Measurements from ENCODE around the gene DNAI7. TPM values are rescaled to one million over a fixed set of nuclear protein-coding genes. Genes with fewer than 3 reads are reported as not detected.

Gene DNAI7
- polyA plus RNA-seq, 2 of the 4 experiments (the other 2 are of a cell fraction), result 0.36 to 0.43 TPM

GRCh38 chr12:25187781-25188180 is 7.2 kb downstream of the DNAI7 start:
- ATAC-seq, result no peak
- CTCF ChIA-PET, result no interaction called here
- whole genome bisulfite sequencing (ENCODE audit: missing lambda C conversion rate), result 60% methylated on average over 2 of the region's 2 CpGs
- POLR2A ChIA-PET, result no interaction called here
- no peak for FAIRE-seq
- H3K4me2 ChIP-seq, result no peak overlapping the region
- H3K4me1 ChIP-seq, result 0 out of 3 replicates have a peak, but pooled peaks cover 6% of the 10 kb centered on the region
- H3K9me3 ChIP-seq, result no peaks in the 10 kb centered on the region
- no peak overlapping the region for H3K27ac ChIP-seq
- TF ChIP-seq CHD2 (IDR thresholded peaks at IDR 0.05; ENCODE audit: low read length, partially characterized antibody) (no peak), RCOR1 (IDR thresholded peaks at IDR 0.05; ENCODE audit: low read depth, low read length) (no peak), HES2 (IDR thresholded peaks at IDR 0.05) (no peak), EHF (CRISPR knock-in tag; IDR thresholded peaks at IDR 0.05) (no peak)
- no peak overlapping the region for H3K4me3 ChIP-seq
- no peak for DNase-seq (ENCODE audit: low read depth in 1 of 2, low spot score in 1 of 2)

- DNase-seq (ENCODE audit: low read depth in 1 of 2, low spot score in 1 of 2) (no peak), ATAC-seq (no peak), FAIRE-seq (no peak)
- H3K27ac ChIP-seq, result no peak overlapping the region
- POLR2A ChIA-PET, result interaction anchor here (0.6 kb wide), 1 partner anchor 182 kb away, joined by 3 read pairs; no protein-coding TSS in a partner anchor
- 76% methylated on average over 3 of the region's 3 CpGs for WGBS (ENCODE audit: missing lambda C conversion rate)
- no peaks in the 10 kb centered on the region for H3K9me3 ChIP-seq
- H3K4me3 ChIP-seq, result no peak overlapping the region
- H3K4me1 ChIP-seq, result 0 out of 3 replicates have a peak, but pooled peaks cover 6% of the 10 kb centered on the region
- CTCF ChIA-PET, result interaction anchor here (0.6 kb wide), 1 partner anchor 8 kb away, joined by 3 read pairs; the partner anchor contains the start of genes DNAI7 and ETFRF1
- no peak overlapping the region for H3K4me2 ChIP-seq
- TF ChIP-seq EHF (CRISPR knock-in tag; IDR thresholded peaks at IDR 0.05) (no peak), ATOH8 (CRISPR knock-in tag; IDR thresholded peaks at IDR 0.05; ENCODE audit: low read depth) (no peak), RCOR1 (IDR thresholded peaks at IDR 0.05; ENCODE audit: low read depth, low read length) (no peak), FOSL2 (IDR thresholded peaks at IDR 0.05) (no peak), FOSL2 (CRISPR knock-in tag; IDR thresholded peaks at IDR 0.05) (no peak), TP53 (CRISPR knock-in tag; IDR thresholded peaks at IDR 0.05) (no peak), POLR2AphosphoS2 (conservative IDR thresholded peaks at IDR 0.05; ENCODE audit: low read length) (no peak), CTCF (IDR thresholded peaks at IDR 0.05) (no peak), NPAS2 (CRISPR knock-in tag; IDR thresholded peaks at IDR 0.05; ENCODE audit: borderline replicate concordance) (no peak)
Measured at GRCh38 chr12:25186788-25187402, 8.1 kb downstream of the DNAI7 start.

GRCh38 chr12:25186038-25186787 is 8.7 kb downstream of the DNAI7 start:
- DNase-seq (ENCODE audit: low read depth in 1 of 2, low spot score in 1 of 2) (no peak), FAIRE-seq (no peak), ATAC-seq (no peak)
- Histone ChIP-seq H3K4me3 (no peak overlapping the region), H3K27ac (no peak overlapping the region), H3K4me1 (0 out of 3 replicates have a peak, but pooled peaks cover 6% of the 10 kb centered on the region), H3K9me3 (no peaks in the 10 kb centered on the region), H3K4me2 (no peak overlapping the region)
- 81% methylated on average over 4 of the region's 4 CpGs for WGBS (ENCODE audit: missing lambda C conversion rate)
- TF ChIP-seq NPAS2 (CRISPR knock-in tag; IDR thresholded peaks at IDR 0.05; ENCODE audit: borderline replicate concordance), result no peak
- TF ChIP-seq HOXA7 (CRISPR knock-in tag; IDR thresholded peaks at IDR 0.05), result no peak
- no peak for TF ChIP-seq RARB (CRISPR knock-in tag; IDR thresholded peaks at IDR 0.05)
- TF ChIP-seq ZNF302 (CRISPR knock-in tag; IDR thresholded peaks at IDR 0.05), result no peak
- no peak for TF ChIP-seq ELK1 (IDR thresholded peaks at IDR 0.05; ENCODE audit: low read depth, low read length)
- TF ChIP-seq JUNB (IDR thresholded peaks at IDR 0.05), result no peak
- no peak for TF ChIP-seq CEBPB (IDR thresholded peaks at IDR 0.05)
- no peak for TF ChIP-seq ATOH8 (CRISPR knock-in tag; IDR thresholded peaks at IDR 0.05; ENCODE audit: low read depth)
- ChIA-PET CTCF (interaction anchor here (0.6 kb wide), 1 partner anchor 9 kb away, joined by 3 read pairs; the partner anchor contains the start of genes DNAI7 and ETFRF1), POLR2A (interaction anchor here (0.6 kb wide), 1 partner anchor 183 kb away, joined by 3 read pairs; no protein-coding TSS in a partner anchor)

Data from A549 (cell line).